Articular chondrocyte of knee joint (primary cell): ENCODE measurements around the gene BCL2L14. TPM values are rescaled to one million over a fixed set of nuclear protein-coding genes. Genes with fewer than 3 reads are reported as not detected.

ENCODE experiments used
- total RNA-seq: library from RNA; depleted of rRNA; stranded (reverse); fragments of >200 nt; gene quantifications from 2 replicates; pipeline ENCODE4 v1.2.3, GENCODE V29; 2012

BCL2L14 gene, protein sequence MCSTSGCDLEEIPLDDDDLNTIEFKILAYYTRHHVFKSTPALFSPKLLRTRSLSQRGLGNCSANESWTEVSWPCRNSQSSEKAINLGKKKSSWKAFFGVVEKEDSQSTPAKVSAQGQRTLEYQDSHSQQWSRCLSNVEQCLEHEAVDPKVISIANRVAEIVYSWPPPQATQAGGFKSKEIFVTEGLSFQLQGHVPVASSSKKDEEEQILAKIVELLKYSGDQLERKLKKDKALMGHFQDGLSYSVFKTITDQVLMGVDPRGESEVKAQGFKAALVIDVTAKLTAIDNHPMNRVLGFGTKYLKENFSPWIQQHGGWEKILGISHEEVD
- total RNA-seq: 0.13 TPM in 1 of 2 replicates, not detected in the other

DNA sequence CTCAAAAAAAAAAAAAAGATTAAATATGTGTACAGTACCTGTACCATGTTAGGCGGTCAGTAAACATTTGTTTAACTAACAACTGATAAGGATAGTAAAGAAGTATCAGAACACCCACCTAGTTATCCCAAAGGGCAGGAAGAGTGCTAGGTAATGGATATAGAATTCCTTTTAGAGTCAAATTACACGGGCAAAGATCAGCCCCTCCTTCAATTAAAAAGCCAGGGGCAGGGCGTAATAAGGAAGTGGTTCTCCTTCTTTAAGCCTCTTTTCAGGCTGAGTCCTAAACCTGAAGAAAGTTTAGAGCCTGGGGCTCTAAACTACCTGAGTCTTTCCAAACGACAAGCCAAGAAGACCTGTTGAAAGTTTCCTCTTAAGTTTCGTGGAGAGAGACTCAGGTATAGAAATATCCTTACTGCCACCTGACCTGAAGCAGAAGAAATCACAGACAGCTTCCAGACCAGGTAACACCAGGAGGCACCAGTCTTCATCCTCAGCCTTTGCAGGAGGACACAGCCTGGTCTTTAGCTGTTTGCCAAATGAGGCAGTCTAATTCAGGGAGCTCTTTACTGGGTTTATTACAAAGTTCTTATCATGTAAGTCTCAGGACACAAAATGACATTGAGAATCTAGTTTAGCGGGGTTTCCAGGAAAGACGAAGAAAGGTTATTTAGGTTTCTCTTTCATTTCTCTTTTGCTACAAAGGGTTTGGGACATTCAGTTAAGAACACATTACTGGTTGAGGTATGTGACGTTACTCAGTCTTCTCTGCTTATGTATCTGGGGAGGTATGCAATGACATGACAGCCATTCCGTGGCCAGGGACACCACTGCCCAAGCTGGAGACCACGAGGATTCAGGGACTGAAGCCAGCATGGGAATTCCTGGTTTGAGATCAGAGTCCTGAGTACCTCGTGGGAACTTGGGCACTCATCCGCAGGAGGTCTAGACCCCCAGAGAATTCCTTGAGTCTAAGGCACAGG is at the start of gene BCL2L14:
Gene BCL2L14, plus strand, starts transcription at position 266 of the 983 bp plus-strand sequence. CDS start 8,367 bp downstream, outside the sequence.

Other genes starting within 250 kb of the BCL2L14 start
- 38.4 and 42.5 TPM in 2 replicates for gene LRP6, start 196.1 kb downstream of the BCL2L14 start, total RNA-seq